HG03066 (cell line): ENCODE results near the gene EPB41L4B.

Experiments used
- ATAC-seq: cut with Tn5 transposase; IDR thresholded peaks from one replicate; pipeline ENCODE4 v1.9.1; 2021; ENCODE audit warnings: low read depth; ENCODE audit not compliant: unreplicated experiment

Gene EPB41L4B

DNA sequence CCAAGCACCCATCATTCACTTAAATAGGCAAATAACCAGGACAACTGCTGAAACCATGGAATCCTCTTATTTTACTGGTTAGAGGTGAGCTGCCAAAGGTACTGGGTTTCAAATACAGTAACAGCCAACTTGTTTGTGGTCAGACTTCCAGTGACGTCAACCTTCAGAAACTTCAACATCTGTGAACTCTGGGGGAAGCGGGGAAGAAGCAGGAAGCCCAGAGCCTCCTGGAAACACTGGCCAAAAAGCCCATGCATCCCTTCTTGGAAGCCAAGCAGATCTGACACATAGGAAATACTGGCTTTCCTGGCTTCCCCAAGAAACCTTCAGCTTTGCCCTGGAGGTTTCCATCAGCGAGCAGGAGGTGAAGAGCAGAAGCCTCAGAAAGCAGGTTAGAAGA is 148.9 kb downstream of the EPB41L4B start:
- ATAC-seq, result no peak

DNA sequence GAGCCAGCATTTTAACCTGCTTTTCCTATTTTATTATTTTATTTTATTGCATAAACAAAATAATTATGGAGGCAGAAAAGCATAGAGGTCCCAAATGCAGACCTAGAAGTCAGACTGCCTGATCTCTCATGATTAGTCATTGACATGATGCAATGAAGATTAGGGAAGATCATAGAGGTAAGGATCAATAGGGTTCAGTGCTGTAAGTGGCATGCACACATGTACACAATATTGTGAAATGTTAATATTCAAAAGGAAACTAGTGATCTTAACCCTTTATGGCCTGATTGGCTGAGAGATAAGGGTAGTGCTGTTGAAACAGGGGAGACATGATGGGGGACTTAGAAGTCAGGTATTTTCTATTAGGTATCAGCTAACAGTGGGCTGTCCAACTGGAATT is 152.7 kb downstream of the EPB41L4B start:
- no peak for ATAC-seq

DNA sequence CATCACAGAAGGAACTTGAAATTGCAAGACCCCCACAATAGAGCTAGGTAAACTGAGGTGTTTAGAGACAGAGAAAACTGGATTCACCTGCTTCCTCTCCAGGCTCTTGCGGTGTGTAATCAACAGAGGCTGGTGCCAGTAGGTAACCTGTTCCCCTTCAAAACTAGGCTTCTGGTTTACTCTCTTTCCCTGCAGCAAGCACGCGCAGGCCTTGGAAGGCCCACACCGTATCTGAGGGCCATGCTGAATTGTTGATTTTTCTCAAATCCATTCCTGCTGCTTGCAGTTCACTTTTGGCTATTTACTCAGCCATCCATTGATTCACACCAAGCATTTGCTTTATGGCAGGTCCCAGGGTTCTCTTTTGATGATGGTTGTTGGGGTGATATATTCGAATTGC is 153.1 kb downstream of the EPB41L4B start:
- no peak for ATAC-seq

DNA sequence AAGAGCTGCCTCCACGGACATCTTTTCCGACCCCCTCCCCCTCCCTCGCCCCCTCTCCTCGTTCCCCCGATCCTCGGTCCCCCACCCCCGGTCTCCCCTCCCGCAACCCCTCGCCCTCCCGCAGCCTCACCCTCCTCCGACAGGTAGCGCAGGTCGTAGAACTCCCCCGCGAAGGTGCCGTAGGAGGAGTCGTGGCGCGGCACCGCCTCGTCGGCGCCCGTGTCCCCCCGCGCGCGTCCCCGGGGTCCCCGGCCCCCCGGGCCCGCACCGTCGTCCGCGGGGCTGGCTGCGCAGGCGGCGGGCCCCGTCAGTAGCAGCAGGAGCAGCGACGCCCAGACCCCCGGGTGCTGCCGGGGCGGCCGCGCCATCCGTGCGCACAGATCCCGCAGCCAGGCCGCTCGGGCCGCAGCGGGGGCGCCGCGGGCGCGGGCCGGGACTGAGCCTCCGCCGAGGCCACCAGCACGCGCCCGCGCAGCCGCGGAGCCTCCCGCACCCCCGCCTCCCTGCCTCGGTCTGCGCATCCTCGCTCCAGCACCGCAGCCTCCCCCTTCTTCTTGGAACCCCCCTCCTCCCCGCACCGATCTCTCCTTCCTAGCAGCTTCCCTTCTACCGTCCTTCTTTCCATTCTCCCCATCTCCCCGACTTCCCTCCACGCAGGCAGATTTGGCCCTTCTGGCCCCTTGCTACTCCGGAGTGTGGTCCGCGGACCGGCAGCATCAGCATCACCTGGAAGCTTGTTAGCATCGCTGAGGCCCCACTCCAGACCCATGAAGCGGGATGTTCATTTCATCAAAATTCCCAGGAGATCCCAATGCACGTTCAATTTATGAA is 153.9 kb downstream of the EPB41L4B start, which contains the start of gene FRRS1L:
Gene FRRS1L, minus strand, starts transcription at position 479 of the 831 bp plus-strand sequence. Its CDS starts 111 bp downstream, at position 368.
- no peak for ATAC-seq

DNA sequence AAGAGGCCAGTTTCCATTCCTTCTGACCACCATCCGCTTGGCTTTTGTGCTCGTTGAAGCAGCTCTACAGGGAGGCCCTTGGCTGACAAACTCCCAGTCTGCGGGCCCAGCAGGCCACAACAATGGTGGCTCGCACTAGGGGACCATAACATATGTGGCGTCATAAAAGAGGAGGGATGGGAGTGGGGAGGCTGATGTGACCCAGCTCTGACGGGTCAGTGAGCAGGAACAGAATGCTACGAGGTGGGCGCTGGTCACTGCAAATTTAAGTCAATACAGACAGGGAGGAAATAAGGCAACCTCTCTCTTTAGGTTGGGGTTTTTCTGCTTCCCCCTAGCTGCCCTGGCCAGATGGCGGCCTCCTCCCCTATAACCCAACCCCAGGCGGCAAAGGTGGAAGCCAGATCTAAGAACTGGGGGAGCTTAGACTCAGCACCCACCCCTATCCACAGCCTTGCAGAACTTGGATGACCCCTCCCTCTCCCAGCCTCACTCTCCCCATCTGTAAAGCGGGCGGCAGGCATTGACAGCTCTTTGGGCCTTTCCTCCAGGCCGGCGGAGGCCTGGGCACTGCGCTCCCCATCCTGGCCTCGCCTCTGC is 154.6 kb downstream of the EPB41L4B start:
- ATAC-seq, result no peak

DNA sequence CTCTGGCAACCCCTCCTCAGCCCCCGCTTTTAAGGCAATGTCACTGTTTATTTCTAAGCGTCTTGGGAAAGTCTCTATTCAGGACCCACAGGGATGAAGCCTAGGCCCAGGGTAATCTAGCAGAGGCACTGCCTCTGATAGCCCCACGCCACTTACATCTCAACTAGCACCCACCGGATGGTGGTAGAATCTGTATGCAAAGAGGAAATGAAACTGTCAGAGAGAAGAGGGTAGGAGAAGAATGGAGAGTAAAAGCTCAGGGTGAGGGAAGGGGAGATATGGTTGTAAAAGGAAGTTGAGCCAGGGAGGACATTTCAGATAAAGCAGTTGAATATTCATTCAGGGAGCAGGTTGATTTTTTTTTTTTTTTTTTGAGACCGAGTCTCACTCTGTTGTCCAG is 156.8 kb downstream of the EPB41L4B start:
- ATAC-seq, result no peak

DNA sequence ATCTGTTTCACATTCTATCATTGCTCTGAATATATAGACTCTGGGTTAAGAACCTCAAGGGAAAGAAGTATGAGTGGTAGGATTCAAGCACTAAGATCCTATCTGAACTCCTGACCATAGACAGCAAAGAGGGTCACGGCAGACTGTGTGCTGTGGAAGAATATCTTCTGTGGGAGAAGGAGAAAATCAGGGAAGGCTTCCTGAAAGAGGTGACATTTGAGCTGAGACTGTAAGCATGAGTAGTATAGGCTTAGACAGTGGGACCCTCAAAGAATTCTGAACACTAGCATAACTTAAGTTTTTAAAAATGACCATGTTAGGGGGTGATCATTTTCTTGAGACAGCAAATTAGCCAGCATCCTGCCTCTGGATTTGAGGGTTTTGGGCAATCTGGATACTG is 157.7 kb downstream of the EPB41L4B start:
- ATAC-seq, result no peak

DNA sequence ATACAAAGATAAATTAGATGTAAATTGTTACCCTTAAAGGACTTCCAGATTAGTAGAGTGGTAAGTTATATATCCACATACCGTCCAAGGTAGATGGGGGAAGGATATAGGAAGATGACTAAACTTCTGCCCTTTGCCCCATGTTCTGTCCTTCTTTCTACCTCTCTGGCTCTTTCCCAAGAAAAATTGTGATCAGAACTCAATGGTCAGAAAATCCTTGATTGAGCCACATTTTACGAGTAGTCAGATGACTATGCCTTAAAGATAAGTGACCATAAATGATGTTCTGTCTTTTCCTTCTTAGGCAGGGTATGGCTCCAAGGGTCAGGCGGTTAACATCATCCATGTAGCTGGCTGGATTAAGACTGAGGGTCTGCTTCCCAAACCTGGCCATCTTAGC is 158.2 kb downstream of the EPB41L4B start:
- ATAC-seq, result no peak

DNA sequence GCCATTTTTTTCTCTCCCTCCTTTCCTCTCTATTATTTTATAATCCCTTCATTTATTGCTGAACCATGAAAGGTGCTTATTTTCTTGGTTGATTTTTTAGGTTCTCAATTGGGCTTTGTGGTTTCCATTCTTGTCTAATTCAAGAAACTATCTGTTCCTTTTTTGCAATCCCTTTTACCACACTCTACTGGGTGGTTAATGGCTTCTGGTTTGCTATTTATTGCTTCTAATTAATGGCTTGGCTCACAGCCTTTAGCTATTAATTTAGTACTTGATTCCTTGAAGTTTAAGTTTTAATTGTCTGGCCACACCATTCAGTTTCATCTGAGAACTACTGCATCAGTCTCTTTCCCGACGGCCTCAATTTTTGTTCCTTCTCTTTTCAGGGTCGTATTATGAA is 159.4 kb downstream of the EPB41L4B start:
- no peak for ATAC-seq

DNA sequence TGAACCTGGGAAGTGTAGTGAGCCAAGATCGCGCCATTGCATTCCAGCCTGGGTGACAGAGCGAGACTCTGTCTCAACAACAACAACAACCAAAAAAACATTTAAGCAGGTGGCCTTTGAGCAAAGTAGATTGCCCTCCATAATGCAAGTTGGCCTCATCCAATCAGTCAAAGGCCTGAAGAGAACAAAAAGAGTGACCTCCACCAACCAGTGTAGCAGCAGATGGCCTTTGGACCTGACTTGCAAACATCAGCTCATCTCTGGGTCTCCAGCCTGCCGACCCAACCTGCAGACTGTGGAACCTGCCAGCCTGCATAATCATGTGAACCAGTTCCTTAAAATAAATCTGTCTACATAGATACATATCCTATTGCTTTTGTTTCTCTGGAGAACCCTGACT is 161.3 kb downstream of the EPB41L4B start:
- no peak for ATAC-seq

DNA sequence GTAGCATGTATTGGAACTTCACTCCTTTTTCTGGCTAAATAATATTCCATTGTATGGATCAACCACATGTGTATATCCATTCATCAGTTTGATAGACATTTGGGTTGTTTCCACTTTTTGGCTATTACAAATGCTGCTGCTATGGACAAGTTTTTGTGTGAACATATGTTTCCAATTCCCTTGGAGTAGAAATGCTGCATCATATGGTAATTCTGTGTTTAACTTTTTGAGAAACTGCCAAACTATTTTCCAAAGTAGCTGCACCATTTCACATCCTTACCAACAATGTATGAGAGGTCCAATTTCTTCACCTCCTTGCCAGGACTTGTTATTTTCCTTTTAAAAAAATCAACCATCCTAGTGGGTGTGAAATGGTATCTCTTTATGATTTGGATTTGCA is 162.2 kb downstream of the EPB41L4B start:
- no peak for ATAC-seq

DNA sequence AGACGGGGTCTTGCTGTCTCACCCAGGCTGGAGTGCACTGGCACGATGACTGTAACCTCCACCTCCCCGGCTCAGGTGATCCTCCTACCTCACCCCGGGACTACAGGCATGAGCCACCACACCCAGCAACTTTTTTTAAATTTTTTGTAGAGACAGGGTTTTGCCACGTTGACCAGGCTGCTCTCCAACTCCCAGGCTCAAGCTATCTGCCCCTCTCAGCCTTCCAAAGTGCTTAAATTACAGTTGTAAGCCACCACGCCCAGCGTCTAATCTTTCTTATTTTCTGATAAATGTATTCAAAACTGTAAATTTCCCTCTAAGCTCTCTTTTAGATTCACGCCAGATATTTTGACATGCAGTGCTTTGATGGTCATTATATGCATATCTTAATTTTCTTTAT is 164.2 kb downstream of the EPB41L4B start:
- ATAC-seq, result no peak

DNA sequence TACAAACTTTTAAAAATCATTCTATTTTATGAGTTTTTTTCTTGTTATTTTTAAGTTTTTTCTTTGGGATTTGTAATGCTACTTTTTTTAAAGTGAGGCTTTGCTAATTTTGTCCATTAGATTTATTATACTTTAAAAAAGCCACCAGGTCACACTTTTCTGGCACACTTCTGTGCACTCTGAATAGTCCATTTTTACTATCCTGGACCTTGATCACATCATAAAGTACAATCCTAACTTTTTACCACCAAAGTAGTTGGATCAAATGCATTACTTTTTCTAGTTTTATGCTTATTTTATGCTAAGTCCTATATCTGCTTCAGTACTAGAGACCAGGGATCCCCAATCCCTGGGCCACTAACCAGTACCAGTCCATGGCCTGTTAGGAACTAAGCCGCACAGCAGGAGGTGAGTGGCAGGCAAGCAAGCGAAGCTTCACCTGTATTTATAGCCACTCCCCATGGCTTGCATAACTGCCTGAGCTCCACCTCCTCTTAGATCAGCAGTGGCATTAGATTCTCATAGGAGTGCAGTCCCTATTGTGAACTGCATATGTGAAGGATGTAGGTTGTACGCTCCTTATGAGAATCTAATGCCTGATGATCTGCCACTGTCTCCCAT is 169.8 kb downstream of the EPB41L4B start:
- ATAC-seq, result no peak

DNA sequence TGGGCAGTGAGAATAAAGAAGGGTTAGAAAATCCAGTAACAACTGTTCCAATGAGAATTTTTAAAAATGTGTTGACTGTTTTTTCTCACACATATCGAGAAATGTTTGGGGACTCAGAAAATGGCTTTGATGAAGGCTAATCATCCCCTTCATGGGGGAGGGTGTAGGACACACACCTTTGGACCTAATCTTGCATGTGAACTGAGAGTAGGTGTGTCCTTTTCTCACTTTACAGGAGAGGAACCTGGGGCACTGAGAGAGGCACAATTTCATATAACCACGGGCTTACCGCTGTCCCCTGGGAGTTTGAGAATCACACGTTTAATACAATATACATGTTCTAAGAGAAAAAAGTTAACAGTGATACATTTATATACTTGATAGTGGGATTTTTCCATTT is 171.1 kb downstream of the EPB41L4B start:
- ATAC-seq, result no peak

DNA sequence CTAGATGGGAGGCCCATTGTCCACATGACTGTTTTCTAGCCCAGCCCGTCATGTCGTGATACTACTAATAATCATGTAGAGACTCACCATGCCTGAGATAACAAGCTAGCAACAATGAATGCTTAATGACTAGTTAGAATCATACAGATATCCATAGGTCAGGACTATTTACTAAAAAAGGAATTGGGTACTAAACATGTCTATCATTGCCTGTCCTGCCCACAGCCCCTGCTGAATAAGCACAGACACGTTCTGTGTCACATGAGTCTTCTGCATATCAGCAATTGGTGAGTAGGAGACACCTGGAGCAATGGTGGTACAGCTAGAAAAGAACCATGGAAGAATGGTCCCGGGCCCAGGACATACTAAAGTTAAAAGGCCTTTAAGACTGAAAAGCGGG is 171.8 kb downstream of the EPB41L4B start:
- no peak for ATAC-seq

DNA sequence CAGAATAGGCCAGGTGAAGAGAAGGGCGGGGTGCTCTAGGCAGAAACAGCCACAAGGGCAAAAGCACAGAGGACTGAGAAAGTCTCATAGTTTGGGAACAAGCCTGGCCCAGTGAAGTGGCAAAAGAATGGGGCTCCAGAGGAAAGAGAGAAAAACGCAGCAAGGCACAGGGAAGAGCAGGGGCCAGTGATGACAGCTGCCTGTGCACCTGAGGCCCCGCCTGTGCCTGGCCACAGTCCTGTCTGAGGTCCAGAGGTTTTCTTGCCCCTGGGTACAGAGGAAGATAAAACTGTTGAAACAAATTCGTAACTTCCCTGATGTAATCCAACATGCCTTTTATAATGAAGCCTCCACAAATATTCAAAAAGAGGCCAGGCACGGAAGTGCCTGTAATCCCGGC is 175.8 kb downstream of the EPB41L4B start:
- ATAC-seq, result no peak

DNA sequence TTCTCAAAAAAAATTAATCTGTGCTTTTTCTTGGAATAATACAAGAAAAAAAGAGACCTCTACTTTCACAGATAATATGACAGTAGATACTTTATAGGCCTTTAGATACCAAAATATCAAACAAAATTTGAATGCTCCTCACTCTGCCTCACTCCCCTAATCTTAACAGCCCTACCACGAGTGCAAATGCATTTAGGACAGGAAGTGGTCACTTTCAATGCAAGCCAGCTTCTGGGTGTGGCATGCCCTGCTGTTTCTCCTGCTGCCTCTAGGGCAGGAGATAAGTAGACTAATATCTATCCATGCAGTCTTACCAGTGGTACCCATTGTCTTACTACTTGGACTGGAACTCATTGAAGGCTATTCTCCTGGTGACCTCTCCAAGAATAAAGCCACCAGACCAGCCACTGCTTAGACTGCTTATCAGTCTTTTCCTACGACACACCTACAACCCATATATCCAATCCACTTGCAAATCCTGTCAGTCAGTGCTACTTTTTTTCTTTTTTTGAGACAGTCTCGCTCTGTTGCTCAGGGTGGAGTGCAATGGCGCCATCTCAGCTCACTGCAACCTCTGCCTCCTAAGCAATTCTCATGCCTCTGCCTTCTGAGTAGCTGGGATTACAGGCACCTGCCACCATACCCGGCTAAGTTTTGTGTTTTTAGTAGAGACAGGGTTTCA is 176.8 kb downstream of the EPB41L4B start:
- ATAC-seq, result peak; percentile 95

DNA sequence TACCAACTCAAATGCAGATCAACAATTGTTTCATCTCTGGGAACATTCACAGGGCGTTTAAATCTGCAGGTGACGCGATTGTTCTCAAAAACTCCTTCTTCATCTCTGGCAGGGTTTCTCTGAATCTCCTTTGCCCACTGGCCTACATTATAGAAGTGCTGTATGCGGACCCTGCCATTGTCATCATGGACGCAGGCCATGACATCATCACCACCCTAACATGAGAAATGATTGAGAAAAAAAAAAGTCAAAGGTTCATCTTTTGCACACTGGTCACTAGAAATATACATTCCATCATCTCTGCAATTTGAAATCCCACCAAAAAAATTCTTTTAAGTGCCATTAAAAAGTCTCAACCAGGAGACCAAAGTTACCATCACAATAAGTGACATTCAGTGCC is 179.5 kb downstream of the EPB41L4B start:
- no peak for ATAC-seq

DNA sequence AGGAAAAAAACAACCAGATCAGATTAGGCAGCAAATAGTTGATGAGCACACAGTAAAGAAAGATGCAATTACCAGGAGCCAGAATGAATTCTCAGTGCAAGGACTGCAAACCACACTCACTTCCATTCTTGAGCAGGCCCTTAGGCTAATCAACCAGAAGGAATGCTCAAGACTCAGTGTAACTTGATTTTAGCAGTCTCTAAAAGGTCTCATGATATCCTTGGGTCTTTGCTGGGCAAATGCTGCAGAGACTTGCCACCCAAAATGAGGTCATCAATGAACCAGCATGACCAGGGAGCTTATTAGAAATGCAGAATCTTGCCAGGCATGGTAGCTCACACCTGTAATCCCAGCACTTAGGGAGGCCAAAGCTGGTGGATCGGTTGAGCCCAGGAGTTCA is 181.0 kb downstream of the EPB41L4B start:
- no peak for ATAC-seq

DNA sequence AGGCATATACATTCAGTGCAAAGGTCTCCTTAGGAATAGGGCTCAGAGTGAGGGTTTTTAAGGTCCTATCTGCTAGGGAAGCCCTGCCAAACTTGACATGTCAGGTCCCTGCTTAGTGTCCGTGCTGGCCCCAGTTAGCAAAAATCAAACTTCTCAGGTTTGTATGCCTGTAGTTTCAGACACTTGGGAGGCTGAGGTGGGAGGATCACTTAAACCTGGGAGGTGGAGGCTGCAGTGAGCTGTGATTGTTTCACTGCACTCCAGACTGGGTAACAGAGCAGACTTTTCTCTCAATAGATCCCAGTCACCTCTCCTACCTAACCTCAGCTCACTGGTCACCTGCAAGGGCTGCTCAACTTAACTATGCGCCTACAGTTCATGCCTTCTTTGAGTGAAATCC is 182.4 kb downstream of the EPB41L4B start:
- no peak for ATAC-seq

DNA sequence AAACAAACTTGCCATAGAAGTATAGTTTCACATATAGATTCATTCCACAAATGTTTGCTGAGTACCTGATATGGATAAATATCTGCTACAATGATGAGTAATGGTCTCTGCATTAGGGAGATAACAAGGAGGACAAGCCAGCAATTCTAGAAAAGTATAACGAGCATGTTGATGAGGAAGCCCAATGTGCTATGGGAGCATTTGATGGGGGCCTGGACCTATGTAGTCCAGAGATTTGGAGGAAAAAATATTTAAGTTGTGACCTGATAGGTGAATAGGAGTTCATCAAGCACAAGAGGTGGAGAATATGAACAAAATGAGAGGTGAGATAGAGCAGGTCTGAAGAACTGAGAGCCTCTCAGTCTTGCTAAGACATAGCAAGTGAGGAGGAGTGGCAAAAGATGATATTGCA is 186.7 kb downstream of the EPB41L4B start:
- no peak for ATAC-seq
